ENCODE results near the gene PRMT1.

DNA sequence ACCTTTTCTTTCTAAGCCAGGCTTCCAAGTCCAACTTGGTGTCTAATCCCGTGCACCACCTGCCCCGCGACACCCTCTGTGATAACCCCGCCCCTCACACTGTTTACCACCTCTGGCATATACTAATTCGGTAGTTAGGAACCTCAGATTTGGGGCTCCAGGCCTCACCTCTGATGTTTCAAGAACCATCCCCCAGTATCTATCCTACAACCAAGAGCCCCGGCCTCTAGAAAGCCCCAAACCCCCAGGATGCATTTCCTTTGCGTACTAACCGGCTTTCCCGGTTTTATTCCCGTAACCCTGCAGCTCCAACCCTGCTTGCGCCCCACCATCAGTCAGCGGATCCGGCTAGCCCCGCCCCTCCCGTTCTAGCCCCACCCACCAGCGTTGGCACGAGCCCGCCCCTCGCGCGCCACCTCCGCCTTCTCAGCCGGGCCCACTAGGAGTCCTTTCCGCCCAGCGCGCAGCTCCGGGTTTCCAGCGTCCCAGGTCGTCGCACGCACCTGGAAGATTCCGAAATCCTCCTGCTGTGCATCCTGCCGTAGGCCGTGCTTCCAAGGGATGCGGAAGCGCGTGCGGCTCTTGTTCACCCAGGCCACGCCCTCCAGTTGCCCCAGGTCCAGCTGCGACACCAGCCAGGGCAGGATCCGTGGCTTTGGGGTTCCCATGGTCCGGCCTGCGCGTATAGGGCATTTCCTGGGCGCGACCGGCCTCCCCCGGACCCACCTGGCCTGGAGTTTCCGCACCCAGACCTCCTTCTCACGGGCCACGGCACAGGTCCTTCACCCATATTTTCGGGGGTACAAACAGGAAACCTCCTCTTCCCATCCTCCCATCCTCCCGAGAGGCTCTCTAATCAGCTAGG is 12.7 kb upstream of the PRMT1 start:
- TF ChIP-seq, protein P1, sequence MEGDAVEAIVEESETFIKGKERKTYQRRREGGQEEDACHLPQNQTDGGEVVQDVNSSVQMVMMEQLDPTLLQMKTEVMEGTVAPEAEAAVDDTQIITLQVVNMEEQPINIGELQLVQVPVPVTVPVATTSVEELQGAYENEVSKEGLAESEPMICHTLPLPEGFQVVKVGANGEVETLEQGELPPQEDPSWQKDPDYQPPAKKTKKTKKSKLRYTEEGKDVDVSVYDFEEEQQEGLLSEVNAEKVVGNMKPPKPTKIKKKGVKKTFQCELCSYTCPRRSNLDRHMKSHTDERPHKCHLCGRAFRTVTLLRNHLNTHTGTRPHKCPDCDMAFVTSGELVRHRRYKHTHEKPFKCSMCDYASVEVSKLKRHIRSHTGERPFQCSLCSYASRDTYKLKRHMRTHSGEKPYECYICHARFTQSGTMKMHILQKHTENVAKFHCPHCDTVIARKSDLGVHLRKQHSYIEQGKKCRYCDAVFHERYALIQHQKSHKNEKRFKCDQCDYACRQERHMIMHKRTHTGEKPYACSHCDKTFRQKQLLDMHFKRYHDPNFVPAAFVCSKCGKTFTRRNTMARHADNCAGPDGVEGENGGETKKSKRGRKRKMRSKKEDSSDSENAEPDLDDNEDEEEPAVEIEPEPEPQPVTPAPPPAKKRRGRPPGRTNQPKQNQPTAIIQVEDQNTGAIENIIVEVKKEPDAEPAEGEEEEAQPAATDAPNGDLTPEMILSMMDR (IDR thresholded peaks at IDR 0.05): peak in 1 of 3 experiments; percentile 36
- TF ChIP-seq POLR2A (IDR thresholded peaks at IDR 0.05): peak in 1 of 2 donors; percentile 58
